ENCODE results near the gene ING5.

- TF ChIP-seq CTCF (IDR thresholded peaks at IDR 0.05 in 2 of 3, conservative IDR thresholded peaks at IDR 0.05 in 1 of 3; ENCODE audit: borderline replicate concordance in 1 of 3, insufficient read depth in 1 of 3, low read depth in 2 of 3, low read length in 2 of 3) (no peak), EGR1 (IDR thresholded peaks at IDR 0.05; ENCODE audit: low read depth) (no peak), YY1 (IDR thresholded peaks at IDR 0.05; ENCODE audit: extremely low read depth, insufficient replicate concordance, low read depth, low read length) (no peak), POLR2A (IDR thresholded peaks at IDR 0.05; ENCODE audit: borderline replicate concordance, extremely low read depth, insufficient read depth, insufficient read length) (no peak), FOSL1 (IDR thresholded peaks at IDR 0.05; ENCODE audit: low read depth) (no peak), SIN3A (IDR thresholded peaks at IDR 0.05; ENCODE audit: low read depth) (no peak), MAX (IDR thresholded peaks at IDR 0.05) (no peak), ZFX (IDR thresholded peaks at IDR 0.05) (no peak), EZH2 (IDR thresholded peaks at IDR 0.05) (no peak), ZNF274 (IDR thresholded peaks at IDR 0.05; ENCODE audit: low read depth, low read length) (no peak), CEBPB (IDR thresholded peaks at IDR 0.05; ENCODE audit: low read depth) (no peak), SP1 (IDR thresholded peaks at IDR 0.05; ENCODE audit: low read depth) (no peak)
These were observed 50.4 kb downstream of the ING5 start for GRCh38 chr2:241752253-241752652.
